Measurements from ENCODE around the gene PNPLA7. TPM values are rescaled to one million over a fixed set of nuclear protein-coding genes. Genes with fewer than 3 reads are reported as not detected.

Gene PNPLA7
- total RNA-seq, 4 donors from 2014 or later, result 0.26 to 25.7 (median 3.4) TPM

DNA sequence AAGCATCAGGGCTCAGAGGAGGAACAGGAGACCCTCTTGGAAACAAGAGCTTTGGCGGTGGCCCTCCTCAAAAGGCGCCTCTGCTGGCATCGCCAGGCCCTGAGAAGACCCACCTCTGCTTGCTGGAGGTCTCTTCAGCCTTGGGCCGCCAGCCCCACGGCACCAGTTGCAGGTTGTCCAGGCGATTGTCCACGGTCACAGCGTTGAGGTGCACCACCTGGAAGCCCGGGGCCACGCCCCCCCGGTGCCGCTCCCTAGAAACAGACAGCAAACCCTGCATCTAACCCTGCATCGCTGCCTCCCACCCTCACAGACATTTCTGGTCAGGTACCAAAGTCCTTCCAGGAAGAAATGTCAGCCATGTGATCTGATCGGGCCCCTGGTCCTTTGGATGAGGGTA, 36.7 kb upstream of the PNPLA7 start:
- no peak for TF ChIP-seq POLR2A (IDR thresholded peaks at IDR 0.05)
- peaks cover 0 to 9% of the 10 kb centered on the region in 2 donors for H3K4me1 ChIP-seq
- no peak overlapping the region for H3K27ac ChIP-seq
- no peaks in the 10 kb centered on the region for H3K9me3 ChIP-seq
- no peaks in the 10 kb centered on the region for H3K27me3 ChIP-seq
- H3K36me3 ChIP-seq, result no peaks in the 10 kb centered on the region
- intact Hi-C loops (cut with DNase I; ENCODE audit: low total_unique reads), result no loop called here
- DNase-seq, result no peak
- no peak overlapping the region for H3K4me3 ChIP-seq

- no peak for DNase-seq
- TF ChIP-seq POLR2A (IDR thresholded peaks at IDR 0.05) (no peak), CTCF (IDR thresholded peaks at IDR 0.05) (no peak)
- intact Hi-C loops (cut with DNase I; ENCODE audit: low total_unique reads), result no loop called here
- no peak overlapping the region for H3K4me3 ChIP-seq
- H3K9me3 ChIP-seq, result no peaks in the 10 kb centered on the region
- no peaks in the 10 kb centered on the region for H3K27me3 ChIP-seq
- H3K4me1 ChIP-seq, result peaks cover 0 to 5% of the 10 kb centered on the region in 2 donors
- H3K27ac ChIP-seq, result no peak overlapping the region
- no peaks in the 10 kb centered on the region for H3K36me3 ChIP-seq
These were observed 33.8 kb upstream of the PNPLA7 start for GRCh38 chr9:137583957-137584356.

DNA sequence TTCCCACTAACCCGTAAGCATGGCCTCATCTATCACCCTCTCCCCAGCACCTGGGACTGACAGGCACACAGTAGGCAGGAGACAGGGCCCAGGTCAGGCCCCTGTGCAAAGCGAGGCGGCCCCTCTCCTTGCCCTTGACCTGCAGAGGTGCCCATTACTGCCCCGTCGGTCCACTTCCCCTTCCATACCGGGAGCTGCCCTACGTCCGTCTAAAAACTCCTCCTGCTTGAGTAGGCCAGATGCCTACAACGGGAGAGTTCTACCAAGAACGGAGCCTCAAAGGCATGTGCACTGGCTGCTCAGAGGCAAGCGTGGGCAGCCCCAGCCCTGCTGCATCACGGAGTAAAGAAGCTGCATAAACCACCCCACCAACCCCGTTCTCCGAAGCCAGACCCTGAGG, 33.1 kb upstream of the PNPLA7 start:
- TF ChIP-seq POLR2A (IDR thresholded peaks at IDR 0.05), result no peak
- no peak for TF ChIP-seq CTCF (IDR thresholded peaks at IDR 0.05)
- intact Hi-C loops (cut with DNase I; ENCODE audit: low total_unique reads), result no loop called here

GRCh38 chr9:137582286-137582860, 32.2 kb upstream of the PNPLA7 start:
- TF ChIP-seq CTCF (IDR thresholded peaks at IDR 0.05) (no peak), POLR2A (IDR thresholded peaks at IDR 0.05) (no peak)
- Histone ChIP-seq H3K4me3 (no peak overlapping the region), H3K4me1 (peaks cover 4 to 5% of the 10 kb centered on the region in 2 donors), H3K27me3 (no peaks in the 10 kb centered on the region), H3K36me3 (no peaks in the 10 kb centered on the region), H3K9me3 (no peaks in the 10 kb centered on the region), H3K27ac (no peak overlapping the region)
- no peak for DNase-seq
- intact Hi-C loops (cut with DNase I; ENCODE audit: low total_unique reads), result no loop called here

More for the DNA sequence above, 33.1 kb upstream of the PNPLA7 start:
- no peaks in the 10 kb centered on the region for H3K36me3 ChIP-seq
- DNase-seq, result no peak
- no peaks in the 10 kb centered on the region for H3K27me3 ChIP-seq
- H3K9me3 ChIP-seq, result no peaks in the 10 kb centered on the region
- H3K27ac ChIP-seq, result no peak overlapping the region
- H3K4me3 ChIP-seq, result no peak overlapping the region
- peaks cover 0 to 5% of the 10 kb centered on the region in 2 donors for H3K4me1 ChIP-seq

DNA sequence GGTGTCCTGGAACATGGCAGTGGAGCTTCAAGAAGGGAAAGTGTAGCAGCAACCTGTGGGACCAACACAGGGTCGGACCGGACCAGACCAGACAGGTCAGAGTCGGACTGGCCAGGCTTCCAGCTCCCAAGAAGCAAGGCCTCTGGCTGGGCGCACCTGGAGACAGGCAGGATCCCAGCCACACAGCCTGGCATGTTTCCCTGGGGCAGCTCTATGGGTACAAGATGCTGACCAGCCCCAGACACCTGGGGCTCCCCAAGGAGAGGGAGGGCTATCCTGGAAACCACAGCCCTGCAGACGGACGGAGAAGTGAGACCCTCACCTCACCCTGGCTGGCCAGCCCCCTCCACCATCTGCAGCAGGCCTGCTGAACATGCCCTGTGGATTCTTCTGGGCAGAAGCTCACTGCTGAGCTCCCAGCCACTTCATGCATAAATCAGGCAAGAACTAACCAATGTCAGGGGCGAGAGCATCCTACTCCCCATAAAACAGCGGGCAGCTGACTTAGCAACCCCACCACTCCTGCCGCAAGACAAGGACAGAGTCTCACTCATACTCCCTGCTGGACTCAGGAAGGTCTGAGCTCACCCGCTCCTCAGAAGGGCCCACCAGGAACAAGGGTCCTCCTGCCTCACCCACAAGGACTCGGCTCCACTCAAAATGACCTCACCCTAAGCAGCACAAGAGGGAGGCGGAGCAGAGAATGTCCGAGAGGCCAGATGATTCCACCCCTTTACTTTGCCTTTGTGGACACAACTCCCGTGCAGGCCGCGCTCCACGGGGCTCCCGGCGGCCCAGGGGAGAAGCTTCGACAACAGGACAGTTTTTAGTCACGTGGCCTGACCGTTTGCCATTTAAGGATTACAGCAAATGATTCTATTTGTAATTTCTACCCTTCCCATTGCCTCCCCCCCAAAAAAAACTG, 31.4 kb upstream of the PNPLA7 start:
- H3K36me3 ChIP-seq, result no peaks in the 10 kb centered on the region
- no peak for DNase-seq
- no peak for TF ChIP-seq POLR2A (IDR thresholded peaks at IDR 0.05)
- TF ChIP-seq CTCF (IDR thresholded peaks at IDR 0.05), result no peak

More for the DNA sequence above, 31.4 kb upstream of the PNPLA7 start:
- Histone ChIP-seq H3K4me3 (no peak overlapping the region), H3K4me1 (peaks cover 5% of the 10 kb centered on the region in 2 donors), H3K27me3 (no peaks in the 10 kb centered on the region), H3K27ac (no peak overlapping the region), H3K9me3 (no peaks in the 10 kb centered on the region)
- intact Hi-C loops (cut with DNase I; ENCODE audit: low total_unique reads), result no loop called here
